H54 (cell line): Measurements from ENCODE around the gene KCNC3.

Source experiments
- DNase-seq: peaks from one replicate; pipeline ENCODE4 v3.0.0; 2011; ENCODE audit warnings: low spot score, mixed read lengths; ENCODE audit not compliant: insufficient read length
- FAIRE-seq: peaks from 3 replicates; lab custom pipeline; 2011; peaks lifted over from hg19 to GRCh38; lab: Jason Lieb, UNC
- POLR2A ChIP-seq: IDR thresholded peaks from 2 replicates; pipeline ENCODE4 v1.6.1; 2011; ENCODE audit warnings: low read depth, mild to moderate bottlenecking, low read length

KCNC3 gene

DNA sequence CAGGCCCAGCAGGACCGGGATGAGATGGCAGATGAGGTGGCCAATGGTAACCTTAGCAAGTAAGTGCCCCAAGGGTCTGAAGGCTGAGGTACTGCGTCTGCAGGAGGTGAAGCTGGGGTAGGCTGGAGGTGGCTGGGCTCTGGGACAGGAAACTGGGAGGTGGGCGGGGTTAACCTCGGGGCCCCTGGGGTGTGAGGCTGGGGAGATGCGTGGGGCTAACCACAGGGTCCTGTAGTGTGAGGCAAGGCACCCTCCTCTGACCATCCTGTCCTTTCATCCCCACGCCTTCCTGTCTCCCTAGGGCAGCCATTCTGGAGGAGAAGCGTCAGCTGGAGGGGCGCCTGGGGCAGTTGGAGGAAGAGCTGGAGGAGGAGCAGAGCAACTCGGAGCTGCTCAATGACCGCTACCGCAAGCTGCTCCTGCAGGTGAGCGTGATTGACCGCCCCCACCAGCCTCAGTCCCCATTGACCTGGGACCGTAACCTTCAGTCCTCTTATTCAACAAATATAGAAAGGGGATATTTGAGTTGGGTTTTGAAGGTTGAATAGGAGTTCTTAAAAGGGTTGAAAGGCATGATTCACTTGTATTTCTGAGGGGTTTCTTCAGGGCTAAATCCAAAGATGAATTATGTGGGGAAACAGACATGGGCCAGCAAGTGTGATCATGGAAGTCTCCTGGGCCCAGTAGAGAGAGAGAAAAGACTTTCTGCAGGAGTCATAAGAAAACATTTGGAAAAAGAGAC is 35.7 kb downstream of the KCNC3 start:
- no peak for FAIRE-seq
- no peak for TF ChIP-seq POLR2A
- DNase-seq, result no peak

DNA sequence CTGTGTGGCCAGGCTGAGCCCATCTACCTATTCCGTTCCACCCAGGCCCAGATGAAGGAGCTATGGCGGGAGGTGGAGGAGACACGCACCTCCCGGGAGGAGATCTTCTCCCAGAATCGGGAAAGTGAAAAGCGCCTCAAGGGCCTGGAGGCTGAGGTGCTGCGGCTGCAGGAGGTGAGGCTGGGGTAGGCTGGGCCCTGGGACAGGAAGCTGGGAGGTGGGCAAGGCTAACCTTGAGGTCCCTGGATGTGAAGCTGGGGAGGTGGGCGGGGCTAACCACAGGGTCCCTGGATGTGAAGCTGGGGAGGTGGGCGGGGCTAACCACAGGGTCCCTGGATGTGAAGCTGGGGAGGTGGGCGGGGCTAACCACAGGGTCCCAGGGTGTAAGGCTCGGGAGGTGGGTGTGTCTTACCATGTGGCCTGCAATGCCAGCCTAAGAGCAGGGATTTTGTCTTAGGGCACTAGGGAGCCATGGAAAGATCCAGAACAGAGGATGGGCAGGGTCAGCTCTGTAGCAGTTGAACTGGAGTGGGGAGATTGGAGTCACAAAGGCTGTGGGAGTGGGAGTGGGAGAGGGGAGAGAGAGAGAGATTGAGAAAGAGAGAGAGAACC is 36.9 kb downstream of the KCNC3 start:
- no peak for DNase-seq
- no peak for FAIRE-seq
- TF ChIP-seq POLR2A, result no peak

DNA sequence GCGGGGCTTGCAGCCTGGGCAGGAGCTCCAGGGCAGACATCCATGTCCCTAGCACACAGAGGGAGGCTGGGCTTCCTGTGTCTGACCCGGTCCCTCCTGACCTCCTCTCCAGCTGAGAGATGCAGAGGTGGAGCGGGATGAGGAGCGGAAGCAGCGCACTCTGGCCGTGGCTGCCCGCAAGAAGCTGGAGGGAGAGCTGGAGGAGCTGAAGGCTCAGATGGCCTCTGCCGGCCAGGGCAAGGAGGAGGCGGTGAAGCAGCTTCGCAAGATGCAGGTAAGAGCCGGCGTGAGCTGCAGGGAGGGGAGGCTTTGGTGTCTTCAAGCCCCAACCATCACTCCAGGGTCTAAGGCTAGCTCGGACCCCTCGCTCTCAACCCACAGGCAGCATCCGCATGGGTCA is 38.4 kb downstream of the KCNC3 start:
- no peak for TF ChIP-seq POLR2A
- DNase-seq (no peak), FAIRE-seq (no peak)

DNA sequence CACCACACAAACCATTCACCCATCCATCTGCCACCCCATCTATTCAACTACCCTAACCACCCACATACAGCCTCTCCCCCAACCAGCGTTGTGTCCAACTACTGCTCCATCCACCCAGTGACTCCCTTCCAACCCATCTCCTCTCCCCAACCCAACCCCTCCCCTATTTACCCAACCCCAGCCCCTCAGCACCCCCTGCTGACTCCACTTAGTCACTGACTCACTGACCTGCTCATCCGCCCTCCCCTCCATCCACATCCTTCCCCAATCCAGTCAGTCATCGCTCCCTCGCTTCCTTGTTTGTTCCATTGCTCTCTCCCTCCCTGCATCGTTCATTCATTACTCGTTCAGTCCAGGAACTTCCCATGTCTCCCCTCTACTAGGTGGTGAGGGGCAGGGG is 39.2 kb downstream of the KCNC3 start:
- no peak for FAIRE-seq
- TF ChIP-seq POLR2A, result no peak
- DNase-seq, result no peak

DNA sequence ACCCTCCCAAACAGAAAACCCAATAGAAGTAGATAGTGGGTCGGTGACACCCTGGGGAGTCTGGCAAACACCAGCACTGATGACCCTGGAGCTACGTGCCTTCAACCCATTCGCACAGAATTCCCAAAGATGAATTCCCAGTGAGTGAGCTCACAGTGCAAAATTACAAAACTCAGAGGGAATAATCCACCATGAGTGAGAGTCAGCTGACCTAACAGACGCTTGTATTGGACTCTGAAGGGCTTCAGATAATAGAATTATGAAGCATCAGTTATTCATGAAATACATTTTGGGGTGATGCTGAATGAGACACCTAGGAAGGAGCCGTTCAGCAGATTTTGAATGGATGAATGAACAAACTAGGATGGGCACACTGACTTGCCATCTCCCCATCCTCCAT is 40.2 kb downstream of the KCNC3 start:
- no peak for TF ChIP-seq POLR2A
- FAIRE-seq (no peak), DNase-seq (no peak)

DNA sequence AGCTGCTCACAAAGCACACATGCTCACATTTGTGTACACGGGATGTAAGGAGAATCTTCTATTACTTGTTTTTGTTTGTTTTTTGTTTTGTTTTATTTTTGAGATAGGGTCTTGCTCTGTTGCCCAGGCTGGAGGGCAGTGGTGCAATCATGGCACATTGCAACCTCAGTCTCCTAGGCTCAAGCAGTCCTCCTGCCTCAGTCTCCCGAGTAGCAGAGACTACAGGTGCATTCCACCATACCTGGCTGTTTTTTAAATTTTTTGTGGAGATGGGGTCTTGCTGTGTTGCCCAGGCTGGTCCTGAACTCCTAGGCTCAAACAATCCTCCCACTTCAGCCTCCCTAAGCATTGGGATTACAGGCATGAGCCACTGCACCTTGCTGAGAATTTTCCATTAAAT is 41.8 kb downstream of the KCNC3 start:
- no peak for TF ChIP-seq POLR2A
- FAIRE-seq (no peak), DNase-seq (no peak)

DNA sequence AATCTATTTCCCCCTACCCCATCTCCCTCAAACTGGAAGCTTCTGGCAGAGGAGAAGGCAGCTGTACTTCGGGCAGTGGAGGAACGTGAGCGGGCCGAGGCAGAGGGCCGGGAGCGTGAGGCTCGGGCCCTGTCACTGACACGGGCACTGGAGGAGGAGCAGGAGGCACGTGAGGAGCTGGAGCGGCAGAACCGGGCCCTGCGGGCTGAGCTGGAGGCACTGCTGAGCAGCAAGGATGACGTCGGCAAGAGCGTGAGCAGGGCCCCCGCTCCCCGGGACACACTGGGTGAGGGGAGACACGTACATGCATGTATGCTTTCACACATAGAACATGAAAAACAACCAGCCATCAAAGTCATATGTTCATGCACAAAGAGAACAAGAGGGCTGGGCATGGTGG is 42.7 kb downstream of the KCNC3 start:
- no peak for FAIRE-seq
- no peak for TF ChIP-seq POLR2A
- no peak for DNase-seq

DNA sequence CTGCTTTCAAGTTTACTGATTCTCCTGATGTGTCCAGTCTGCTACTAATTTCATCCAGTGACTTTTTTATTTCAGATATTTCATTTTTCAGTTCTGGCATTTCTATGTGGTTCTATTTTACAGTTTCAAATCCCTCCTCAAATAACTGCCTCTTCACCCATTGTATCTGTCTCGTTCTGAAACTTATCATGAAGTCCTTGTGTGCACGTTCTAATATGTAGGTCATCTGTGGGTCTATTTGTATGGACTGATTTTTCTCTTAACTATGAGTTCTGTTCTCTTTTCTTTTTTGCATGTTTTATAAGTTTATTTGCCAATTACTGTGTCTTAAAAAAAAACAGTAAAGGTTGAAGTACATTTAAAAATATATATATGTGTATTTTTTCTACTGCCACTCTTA is 43.3 kb downstream of the KCNC3 start:
- TF ChIP-seq POLR2A, result no peak
- no peak for DNase-seq
- FAIRE-seq, result no peak

DNA sequence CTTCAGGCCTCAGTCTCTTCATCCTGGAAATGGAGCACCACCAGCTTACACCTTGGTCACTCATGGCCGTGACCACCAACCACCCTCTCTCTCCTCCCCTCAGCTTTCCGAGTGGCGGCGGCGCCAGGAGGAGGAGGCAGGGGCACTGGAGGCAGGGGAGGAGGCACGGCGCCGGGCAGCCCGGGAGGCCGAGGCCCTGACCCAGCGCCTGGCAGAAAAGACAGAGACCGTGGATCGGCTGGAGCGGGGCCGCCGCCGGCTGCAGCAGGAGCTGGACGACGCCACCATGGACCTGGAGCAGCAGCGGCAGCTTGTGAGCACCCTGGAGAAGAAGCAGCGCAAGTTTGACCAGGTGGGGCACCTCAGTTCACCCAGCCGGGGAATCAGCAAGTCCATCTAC is 47.7 kb downstream of the KCNC3 start:
- TF ChIP-seq POLR2A, result no peak
- DNase-seq (no peak), FAIRE-seq (no peak)

DNA sequence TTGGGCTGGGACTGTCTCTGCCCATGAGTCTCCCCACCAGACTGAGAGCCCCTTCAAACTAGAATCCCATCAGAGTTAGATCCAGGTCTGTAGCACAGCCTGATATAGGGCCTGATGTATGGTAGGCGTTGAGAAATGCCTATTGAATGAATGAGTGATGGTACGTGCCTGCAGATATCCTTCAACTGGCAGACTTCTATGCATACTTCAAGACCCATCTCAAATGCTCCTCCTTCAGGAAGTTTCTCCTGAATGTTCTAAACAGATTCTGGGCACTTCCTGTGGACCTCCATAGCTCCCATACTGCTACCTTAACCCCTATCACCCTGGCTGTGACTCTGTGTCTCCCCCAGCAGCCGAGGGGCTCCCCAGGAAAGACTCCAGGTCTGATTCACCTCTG is 48.2 kb downstream of the KCNC3 start:
- FAIRE-seq (no peak), DNase-seq (no peak)
- no peak for TF ChIP-seq POLR2A

DNA sequence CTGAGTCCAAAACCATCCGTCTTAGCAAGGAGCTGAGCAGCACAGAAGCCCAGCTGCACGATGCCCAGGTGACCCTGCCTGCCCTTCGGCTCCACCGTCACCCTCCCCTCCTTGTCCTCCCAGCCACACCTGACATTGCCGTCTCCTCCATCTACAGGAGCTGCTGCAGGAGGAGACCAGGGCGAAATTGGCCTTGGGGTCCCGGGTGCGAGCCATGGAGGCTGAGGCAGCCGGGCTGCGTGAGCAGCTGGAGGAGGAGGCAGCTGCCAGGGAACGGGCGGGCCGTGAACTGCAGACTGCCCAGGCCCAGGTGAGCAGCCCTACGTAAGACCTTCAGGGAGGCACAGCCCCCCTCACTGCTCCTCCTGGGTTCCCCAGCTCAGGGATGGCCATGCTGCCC is 49.1 kb downstream of the KCNC3 start:
- FAIRE-seq, result no peak
- no peak for TF ChIP-seq POLR2A
- no peak for DNase-seq

DNA sequence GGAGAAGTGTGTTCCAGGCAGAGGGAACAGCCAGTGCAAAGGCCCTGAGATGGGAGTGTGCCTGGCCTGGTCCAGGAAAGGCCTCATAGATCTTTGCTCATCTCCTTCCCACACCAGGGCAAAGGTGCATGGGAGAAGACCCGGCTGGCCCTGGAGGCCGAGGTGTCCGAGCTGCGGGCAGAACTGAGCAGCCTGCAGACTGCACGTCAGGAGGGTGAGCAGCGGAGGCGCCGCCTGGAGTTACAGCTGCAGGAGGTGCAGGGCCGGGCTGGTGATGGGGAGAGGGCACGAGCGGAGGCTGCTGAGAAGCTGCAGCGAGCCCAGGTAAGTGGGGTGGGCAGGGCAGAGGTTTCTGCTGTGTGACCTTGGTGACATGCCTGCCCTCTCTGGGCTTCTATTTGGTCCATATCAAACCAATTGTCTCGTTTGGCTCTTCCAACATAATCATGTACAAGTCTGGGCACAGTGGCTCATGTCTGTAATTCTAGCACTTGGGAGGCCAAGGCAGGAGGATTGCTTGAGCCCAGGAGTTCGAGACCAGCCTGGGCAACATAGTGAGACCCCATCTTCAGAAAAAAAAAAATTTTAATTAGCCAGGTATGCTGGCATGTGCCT is 51.1 kb downstream of the KCNC3 start:
- no peak for FAIRE-seq
- DNase-seq, result no peak

DNA sequence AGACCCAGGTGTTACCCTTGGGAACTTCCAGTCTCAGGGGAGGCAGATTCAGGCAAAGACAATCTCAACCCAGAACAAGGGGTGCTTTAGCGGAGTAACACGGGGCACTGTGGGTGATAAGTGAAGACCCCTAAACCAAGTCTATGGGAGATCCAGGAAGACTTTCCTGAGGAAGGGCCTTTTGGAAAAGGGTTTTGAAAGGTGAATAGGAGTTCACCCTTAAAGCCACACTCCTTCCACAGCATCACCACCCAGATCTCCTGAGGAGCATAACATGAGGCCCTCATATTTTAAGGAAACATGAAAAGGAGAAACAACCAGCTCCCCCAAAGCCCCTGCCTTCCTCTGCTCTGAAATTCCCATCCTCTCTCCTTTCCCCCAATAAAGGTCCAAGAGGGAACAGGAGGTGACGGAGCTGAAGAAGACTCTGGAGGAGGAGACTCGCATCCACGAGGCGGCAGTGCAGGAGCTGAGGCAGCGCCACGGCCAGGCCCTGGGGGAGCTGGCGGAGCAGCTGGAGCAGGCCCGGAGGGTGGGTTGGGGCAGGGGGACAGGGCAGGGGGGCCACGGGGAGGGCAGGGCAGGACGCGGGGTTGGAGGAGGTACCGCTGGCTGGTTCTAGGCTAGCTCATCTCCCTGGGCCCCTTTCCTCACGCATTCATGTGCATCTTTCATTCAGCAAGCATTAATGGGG is 52.7 kb downstream of the KCNC3 start:
- FAIRE-seq (no peak), DNase-seq (no peak)
- no peak for TF ChIP-seq POLR2A

More for the DNA sequence above, 51.1 kb downstream of the KCNC3 start:
- TF ChIP-seq POLR2A, result no peak

DNA sequence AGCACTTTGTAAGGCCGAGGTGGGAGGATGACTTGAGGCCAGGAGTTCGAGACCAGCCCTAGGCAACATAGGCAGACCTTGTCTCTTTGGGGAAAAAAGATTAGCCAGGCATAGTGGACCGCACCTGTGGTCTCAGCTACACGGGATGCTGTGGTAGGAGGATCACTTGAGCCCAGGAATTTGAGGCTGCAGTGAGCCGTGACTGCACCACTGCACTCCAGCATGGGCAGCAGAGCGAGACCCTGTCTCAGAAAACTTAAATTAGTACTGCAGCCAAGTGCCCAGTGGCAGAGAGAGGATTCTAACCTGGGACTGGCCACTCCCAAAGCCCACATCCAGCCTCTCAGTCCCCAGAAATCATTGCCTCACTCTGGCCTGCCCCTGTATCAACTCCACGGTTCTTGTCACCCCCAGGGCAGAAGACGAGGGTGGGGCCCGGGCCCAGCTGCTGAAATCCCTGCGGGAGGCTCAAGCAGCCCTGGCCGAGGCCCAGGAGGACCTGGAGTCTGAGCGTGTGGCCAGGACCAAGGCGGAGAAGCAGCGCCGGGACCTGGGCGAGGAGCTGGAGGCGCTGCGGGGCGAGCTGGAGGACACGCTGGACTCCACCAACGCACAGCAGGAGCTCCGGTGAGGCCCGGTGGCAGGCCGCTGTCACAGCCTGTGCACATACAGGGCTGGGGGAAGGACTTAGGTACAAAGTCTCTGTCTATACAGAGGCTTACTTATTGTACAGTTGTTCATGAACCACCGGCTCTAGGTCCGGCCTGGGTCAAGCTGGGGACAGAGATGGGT is 53.4 kb downstream of the KCNC3 start:
- TF ChIP-seq POLR2A, result no peak
- DNase-seq (no peak), FAIRE-seq (no peak)
